PC-9 (cell line): Measurements from ENCODE around the gene AGAP1. TPM values are rescaled to one million over a fixed set of nuclear protein-coding genes. Genes with fewer than 3 reads are reported as not detected.

ENCODE experiments used
- BruUV-seq: library from RNA; stranded (reverse); fragments of 400-500 nt; replicated peaks from 2 replicates; lab custom pipeline; 2021; lab: Mats Ljungman, UMichigan
- CTCF ChIA-PET: fragments of 300-600 bp; sonication (Branson Sonifier 250); formaldehyde crosslinking; loops from one replicate; lab custom pipeline; 2022; ENCODE audit warnings: antibody characterized with exemption; lab: Charles Lee
- POLR2A ChIA-PET: fragments of 300-600 bp; sonication (Branson Sonifier 250); formaldehyde crosslinking; loops from one replicate; lab custom pipeline; 2022; ENCODE audit warnings: antibody characterized with exemption; ENCODE audit not compliant: unreplicated experiment; lab: Charles Lee
- DNase-seq, 2 experiments: peaks; one replicate each; pipeline versions ENCODE4 v3.0.0 to v3.0.0-alpha.2; 2015 to 2022; ENCODE audit warnings: mixed read lengths in 1 of 2
- H2AFZ ChIP-seq: fragments of 200-600 bp; sonication (generic); 2 replicates; pipeline ENCODE4 v1.8.1; 2017; ENCODE audit warnings: antibody characterized with exemption
- H3F3A ChIP-seq: fragments of 200-600 bp; sonication (generic); 2 replicates; pipeline ENCODE4 v1.8.1; 2017; ENCODE audit warnings: antibody characterized with exemption, mild to moderate bottlenecking, low read depth; ENCODE audit not compliant: insufficient read depth
- H3K27ac ChIP-seq: fragments of 200-600 bp; sonication (generic); 2 replicates; pipeline ENCODE4 v1.6.1; 2016; ENCODE audit warnings: mixed run types
- H3K27me3 ChIP-seq: fragments of 200-600 bp; sonication (generic); 2 replicates; pipeline ENCODE4 v1.6.1; 2016; ENCODE audit warnings: low read depth, mixed run types; ENCODE audit not compliant: insufficient read depth
- H3K36me3 ChIP-seq: fragments of 200-600 bp; sonication (generic); 2 replicates; pipeline ENCODE4 v1.6.1; 2016; ENCODE audit warnings: low read depth, mixed run types
- H3K4me1 ChIP-seq: fragments of 200-600 bp; sonication (generic); replicated peaks from 2 replicates; pipeline ENCODE4 v1.6.1; 2016; ENCODE audit warnings: mixed run types; ENCODE audit not compliant: insufficient read depth
- H3K4me2 ChIP-seq: fragments of 200-600 bp; sonication (generic); 2 replicates; pipeline ENCODE4 v1.6.1; 2017; ENCODE audit warnings: mixed run types
- H3K4me3 ChIP-seq: fragments of 200-600 bp; sonication (generic); 2 replicates; pipeline ENCODE4 v1.6.1; 2016; ENCODE audit warnings: mixed run types
- H3K79me2 ChIP-seq: fragments of 200-600 bp; sonication (generic); 2 replicates; pipeline ENCODE4 v1.6.1; 2017; ENCODE audit warnings: low read depth, mixed run types
- H3K9me2 ChIP-seq: fragments of 200-600 bp; sonication (generic); 2 replicates; pipeline ENCODE4 v1.8.1; 2017; ENCODE audit warnings: mild to moderate bottlenecking; ENCODE audit not compliant: insufficient read depth
- H3K9me3 ChIP-seq: fragments of 200-600 bp; sonication (generic); 2 replicates; pipeline ENCODE4 v1.8.1; 2016; ENCODE audit warnings: low read depth; ENCODE audit not compliant: insufficient read depth
- H4K20me1 ChIP-seq: fragments of 200-600 bp; sonication (generic); 2 replicates; pipeline ENCODE4 v1.8.1; 2017; ENCODE audit not compliant: insufficient read depth
- CTCF ChIP-seq: fragments of 200-600 bp; sonication (generic); conservative IDR thresholded peaks from 2 replicates; pipeline ENCODE4 v1.6.1; 2017; ENCODE audit warnings: mixed run types, antibody characterized with exemption, mild to moderate bottlenecking, moderate library complexity
- EZH2 ChIP-seq: fragments of 200-600 bp; sonication (generic); IDR thresholded peaks from 2 replicates; pipeline ENCODE4 v1.8.0; 2017; ENCODE audit warnings: antibody characterized with exemption, low read depth
- intact Hi-C: fragments of 100-400 bp; cut with micrococcal nuclease; formaldehyde crosslinking; loops from one replicate; pipeline ENCODE4 v1.10.0; 2022; ENCODE audit not compliant: unreplicated experiment
- total RNA-seq: library from RNA; stranded (reverse); gene quantifications from 2 replicates; pipeline ENCODE4 v1.2.3, GENCODE V29; 2021

AGAP1 gene
- total RNA-seq, 1 experiment from 2014 or later, result 91.4 TPM

DNA sequence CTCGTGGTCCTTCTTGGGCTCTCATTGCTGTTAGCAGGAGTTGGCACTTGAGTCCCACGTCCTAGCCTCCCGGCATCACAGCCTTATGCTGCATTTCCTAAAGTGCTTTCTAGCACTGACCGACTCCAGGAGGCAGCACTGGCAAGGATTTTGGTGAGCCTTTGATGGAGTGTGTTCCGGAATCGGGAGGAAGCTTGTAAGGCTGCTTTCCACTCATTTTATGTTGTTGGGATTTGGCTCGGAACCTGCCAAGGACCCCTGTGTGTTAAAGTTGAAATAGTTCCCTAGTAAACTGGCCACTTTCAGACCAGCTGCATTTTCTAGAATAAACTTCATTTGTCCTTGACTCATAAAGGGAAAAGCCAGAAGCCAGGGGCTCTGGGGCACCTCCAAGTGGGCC is 88.9 kb downstream of the AGAP1 start:
- Histone ChIP-seq H2AFZ (no peak overlapping the region), H3K9me3 (no peaks in the 10 kb centered on the region), H3K27me3 (no peaks in the 10 kb centered on the region), H3K27ac (no peak overlapping the region), H3K4me1 (0 out of 2 replicates have a peak, but pooled peaks cover 5% of the 10 kb centered on the region), H3K79me2 (peaks cover 97% of the 10 kb centered on the region), H3K36me3 (no peaks in the 10 kb centered on the region), H3F3A (no peaks in the 10 kb centered on the region; the same call in 1 of the 2 replicates), H3K9me2 (no peaks in the 10 kb centered on the region), H4K20me1 (peaks cover 67% of the 10 kb centered on the region), H3K4me2 (no peak overlapping the region), H3K4me3 (no peak overlapping the region)
- ChIA-PET CTCF (interaction anchor here (1.0 kb wide), 1 partner anchor 163 kb away, joined by 3 read pairs; no protein-coding TSS in a partner anchor), POLR2A (no interaction called here)
- TF ChIP-seq EZH2 (no peak), CTCF (no peak)
- no TSS peak for BruUV-seq
- DNase-seq, result no peak
- intact Hi-C loops, result loop anchor here (1.0 kb wide), 1 partner anchor 27 kb away; no protein-coding TSS in a partner anchor

DNA sequence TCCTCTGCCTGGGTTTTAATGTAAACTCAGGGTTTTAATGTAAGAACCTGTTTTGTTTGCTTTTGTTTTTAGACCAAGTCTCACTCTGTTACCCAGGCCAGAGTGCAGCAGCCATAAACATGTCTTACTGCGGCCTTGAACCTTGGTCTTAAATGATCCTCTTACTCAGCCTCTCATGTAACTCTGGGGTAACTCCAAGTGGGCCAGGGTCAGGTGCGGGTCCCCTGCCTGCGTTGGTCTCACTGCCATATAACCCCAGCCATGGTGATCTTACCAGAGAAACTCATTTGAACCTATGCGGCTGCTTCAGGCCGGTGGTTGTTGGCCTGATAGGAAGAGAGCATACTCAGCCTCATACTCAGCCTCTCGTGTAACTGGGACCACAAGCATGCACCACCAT is 89.3 kb downstream of the AGAP1 start:
- no peak overlapping the region for H3K27ac ChIP-seq
- no peaks in the 10 kb centered on the region for H3K9me3 ChIP-seq
- H3K4me1 ChIP-seq, result 0 out of 2 replicates have a peak, but pooled peaks cover 5% of the 10 kb centered on the region
- no peak overlapping the region for H3K4me3 ChIP-seq
- H3K4me2 ChIP-seq, result no peak overlapping the region
- H4K20me1 ChIP-seq, result peaks cover 63% of the 10 kb centered on the region
- no peak overlapping the region for H2AFZ ChIP-seq
- no peaks in the 10 kb centered on the region; the same call in 1 of the 2 replicates for H3F3A ChIP-seq
- no TSS peak for BruUV-seq
- no peaks in the 10 kb centered on the region for H3K36me3 ChIP-seq
- DNase-seq, result no peak
- H3K27me3 ChIP-seq, result no peaks in the 10 kb centered on the region
- ChIA-PET POLR2A (no interaction called here), CTCF (interaction anchor here (0.7 kb wide), 1 partner anchor 142 kb away, joined by 7 read pairs; no protein-coding TSS in a partner anchor)
- peaks cover 97% of the 10 kb centered on the region for H3K79me2 ChIP-seq
- TF ChIP-seq EZH2, result no peak
- no peak for TF ChIP-seq CTCF
- intact Hi-C loops, result loop anchor here (1.0 kb wide), 1 partner anchor 28 kb away; no protein-coding TSS in a partner anchor
- H3K9me2 ChIP-seq, result no peaks in the 10 kb centered on the region

DNA sequence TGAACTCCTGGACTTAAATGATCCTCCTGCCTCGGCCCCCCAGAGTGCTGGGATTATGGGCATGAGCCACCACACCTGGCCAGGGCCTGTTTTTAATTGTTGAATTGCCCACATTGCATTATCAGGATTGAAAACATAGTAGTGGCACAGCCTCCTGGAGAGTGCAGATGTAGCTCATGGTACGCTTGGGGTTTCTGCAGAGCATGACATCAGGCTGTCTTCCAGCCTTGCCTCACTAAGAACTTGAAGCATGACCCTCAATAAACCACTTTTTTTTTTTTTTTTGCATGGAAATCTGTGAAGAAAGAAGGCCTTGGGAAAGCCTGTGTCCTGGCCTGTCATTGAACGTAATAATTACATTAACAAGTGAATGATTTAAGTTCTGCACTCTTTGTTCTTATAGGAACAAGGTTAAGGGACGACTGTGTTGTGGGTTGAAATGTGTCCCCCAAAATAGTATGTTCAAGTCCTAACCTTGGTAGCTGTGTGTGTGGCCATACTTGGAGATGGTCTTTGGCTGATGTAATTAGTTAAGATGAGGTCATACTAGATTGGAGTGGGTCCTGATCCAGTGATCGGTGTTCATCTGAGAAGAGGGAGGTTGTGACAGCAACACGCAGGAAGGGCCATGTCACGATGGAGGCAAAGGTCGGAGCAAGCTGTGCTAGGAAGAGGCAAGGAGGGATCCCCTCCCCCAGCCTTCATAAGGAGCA is 90.2 kb downstream of the AGAP1 start:
- no TSS peak for BruUV-seq
- no peaks in the 10 kb centered on the region for H3K9me3 ChIP-seq
- no peaks in the 10 kb centered on the region for H3K36me3 ChIP-seq
- DNase-seq, result no peak
- peaks cover 96% of the 10 kb centered on the region for H3K79me2 ChIP-seq
- H3K4me1 ChIP-seq, result 0 out of 2 replicates have a peak, but pooled peaks cover under 1% of the 10 kb centered on the region
- CTCF ChIA-PET, result no interaction called here
- no peaks in the 10 kb centered on the region for H3K9me2 ChIP-seq
- no peak overlapping the region for H3K27ac ChIP-seq
- H2AFZ ChIP-seq, result no peak overlapping the region
- TF ChIP-seq EZH2, result no peak
- TF ChIP-seq CTCF, result no peak
- no peak overlapping the region for H3K4me3 ChIP-seq
- intact Hi-C loops, result loop anchor here (1.0 kb wide), 1 partner anchor 29 kb away; no protein-coding TSS in a partner anchor
- no peak overlapping the region for H3K4me2 ChIP-seq
- POLR2A ChIA-PET, result no interaction called here
- H4K20me1 ChIP-seq, result peaks cover 60% of the 10 kb centered on the region
- no peaks in the 10 kb centered on the region; the same call in 1 of the 2 replicates for H3F3A ChIP-seq
- no peaks in the 10 kb centered on the region for H3K27me3 ChIP-seq
